GM12873 (cell line): Measurements from ENCODE around the gene AOX1.

ENCODE experiments used
- CTCF ChIP-seq: IDR thresholded peaks from 2 replicates; pipeline ENCODE4 v1.5.1; 2012; ENCODE audit warnings: low read depth, mild to moderate bottlenecking, moderate library complexity, low read length, control low read depth; ENCODE audit not compliant: insufficient read depth; ENCODE audit errors: missing control alignments

The AOX1 gene

GRCh38 chr2:200653021-200653420, 67.2 kb downstream of the AOX1 start:
- TF ChIP-seq CTCF = no peak

DNA sequence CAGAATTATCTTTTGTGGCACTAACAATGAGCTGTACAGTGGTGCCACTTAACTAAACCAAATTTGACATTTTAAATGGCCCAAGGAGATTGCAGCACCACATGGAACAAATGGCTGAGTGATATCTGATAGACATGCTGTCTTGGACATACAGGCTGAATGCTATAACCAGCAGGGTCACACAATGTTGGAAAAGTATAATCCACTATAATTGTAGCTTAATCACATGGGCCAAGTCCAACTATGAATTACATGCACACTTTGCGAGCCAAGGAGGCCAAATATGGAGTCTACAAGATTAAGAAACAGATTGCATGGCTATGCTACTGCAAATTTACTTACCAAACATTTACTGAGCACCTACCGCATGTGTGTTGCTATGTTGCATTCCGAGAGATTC, 69.0 kb downstream of the AOX1 start:
- TF ChIP-seq CTCF = no peak

DNA sequence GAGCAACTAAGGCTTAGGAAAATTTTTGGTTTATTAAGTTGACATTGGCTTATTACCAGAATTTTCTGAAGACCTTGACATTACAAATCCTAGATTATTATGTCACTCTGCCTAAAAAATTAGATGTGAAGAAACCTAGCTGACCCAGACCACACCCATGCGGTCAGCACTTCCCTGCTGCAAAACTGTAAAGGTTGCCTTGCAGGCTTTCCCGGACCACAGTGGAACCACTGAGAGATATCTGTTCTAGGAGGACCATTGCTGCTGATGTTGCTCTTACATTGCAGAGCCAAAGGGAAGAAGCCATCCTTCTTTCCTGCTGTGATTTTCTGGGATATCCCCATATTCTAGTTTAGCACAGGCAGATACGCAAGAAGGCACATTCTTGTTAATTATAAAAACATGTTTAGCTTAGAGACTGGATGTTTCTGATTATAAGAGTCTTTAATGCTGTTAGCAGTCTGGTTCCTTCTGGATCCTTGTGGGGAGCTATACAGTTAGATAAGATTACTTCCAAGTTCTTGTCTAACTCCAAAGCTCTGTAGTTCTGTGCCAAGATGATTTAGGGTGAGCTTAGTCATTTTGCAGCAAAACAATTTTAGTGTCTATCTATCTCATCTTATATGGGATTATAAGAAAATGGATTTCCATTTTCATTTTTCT, 70.2 kb downstream of the AOX1 start:
- TF ChIP-seq CTCF = no peak

DNA sequence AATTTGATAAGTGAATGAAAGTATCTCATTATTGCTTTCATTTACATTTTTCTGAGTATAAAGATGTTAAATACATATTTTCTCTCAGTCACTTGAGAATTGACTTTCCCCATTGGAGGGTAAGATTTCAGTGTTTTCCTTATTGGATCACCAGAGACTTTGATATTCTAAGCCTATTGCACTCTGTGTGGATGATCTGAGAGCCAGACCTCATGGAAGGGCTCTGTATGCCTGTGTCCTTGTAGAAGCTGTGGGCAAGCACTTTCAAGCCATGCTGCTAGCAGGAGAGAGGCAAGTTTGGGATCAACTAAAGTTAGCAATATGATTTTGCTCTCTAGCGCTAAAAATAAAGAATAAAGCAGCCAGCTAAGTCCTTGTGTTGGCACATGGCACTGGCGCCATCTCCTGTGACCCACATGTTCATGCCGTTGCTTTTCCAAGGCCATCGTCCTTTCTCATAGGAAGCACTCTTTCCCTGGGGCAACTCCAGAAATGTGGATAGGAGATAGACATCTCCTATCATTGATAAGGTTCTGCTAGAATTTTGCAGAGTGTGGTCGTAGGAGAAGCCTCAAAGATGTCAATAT, 72.6 kb downstream of the AOX1 start:
- no peak for TF ChIP-seq CTCF

GRCh38 chr2:200659410-200659809, 73.6 kb downstream of the AOX1 start:
- TF ChIP-seq CTCF = no peak

- TF ChIP-seq CTCF = no peak
Measured at GRCh38 chr2:200661477-200661876, 75.7 kb downstream of the AOX1 start.

- no peak for TF ChIP-seq CTCF
Measured at GRCh38 chr2:200662727-200663126, 76.9 kb downstream of the AOX1 start.
